Measurements from ENCODE around the gene FUOM.
"Not testable (repeated sequence)": the region's sequence is repeated elsewhere in the genome, so short reads cannot be mapped to it uniquely, and the experiment has no call there.

The FUOM gene

GRCh38 chr10:133388236-133388972, 30.6 kb upstream of the FUOM start:
- no peak for DNase-seq

GRCh38 chr10:133386951-133387350, 29.1 kb upstream of the FUOM start:
- not testable (repeated sequence) for DNase-seq

- no peak for DNase-seq
Measured at GRCh38 chr10:133385214-133385613, 27.4 kb upstream of the FUOM start.

- DNase-seq = no peak
Measured at GRCh38 chr10:133384071-133384470, 26.3 kb upstream of the FUOM start.

GRCh38 chr10:133383551-133383950, 25.7 kb upstream of the FUOM start:
- DNase-seq = no peak

- no peak for DNase-seq
Measured at GRCh38 chr10:133381036-133381435, 23.2 kb upstream of the FUOM start.

- DNase-seq = no peak
Measured at GRCh38 chr10:133379801-133380666, 22.2 kb upstream of the FUOM start.

- DNase-seq = peak; percentile 64
Measured at GRCh38 chr10:133379152-133379800, 21.5 kb upstream of the FUOM start, which contains the start of gene PAOX. PAOX (plus strand) TSS chr10:133379262; CDS start chr10:133379317, 55 bp downstream.

GRCh38 chr10:133378251-133379096, 20.7 kb upstream of the FUOM start:
- peak; percentile 75 for DNase-seq

- DNase-seq = no peak
Measured at GRCh38 chr10:133377818-133378250, 20.0 kb upstream of the FUOM start.

- no peak for DNase-seq
Measured at GRCh38 chr10:133377025-133377817, 19.4 kb upstream of the FUOM start.

- not testable (repeated sequence) for DNase-seq
Measured at GRCh38 chr10:133376183-133376582, 18.4 kb upstream of the FUOM start.

- DNase-seq = no peak
Measured at GRCh38 chr10:133375357-133376115, 17.7 kb upstream of the FUOM start.

- peak; percentile 94 for DNase-seq
Measured at GRCh38 chr10:133373174-133374090, 15.6 kb upstream of the FUOM start, which contains the start of gene ECHS1. ECHS1 (minus strand) TSS chr10:133373354; CDS start chr10:133373333, 21 bp downstream.

GRCh38 chr10:133372507-133372906, 14.7 kb upstream of the FUOM start:
- DNase-seq = no peak

- DNase-seq = no peak
Measured at GRCh38 chr10:133370030-133370786, 12.4 kb upstream of the FUOM start.

GRCh38 chr10:133368153-133368552, 10.3 kb upstream of the FUOM start:
- no peak for DNase-seq

- not testable (repeated sequence) for DNase-seq
Measured at GRCh38 chr10:133367461-133367860, 9.6 kb upstream of the FUOM start.

- no peak for DNase-seq
Measured at GRCh38 chr10:133366751-133367150, 8.9 kb upstream of the FUOM start.

All from CD4-positive, alpha-beta T cell treated with Interleukin-6 for 4 hours (primary cell).